GM10266 (cell line): ENCODE results near the gene NAA30.

Source experiments
- DNase-seq: peaks from one replicate; pipeline ENCODE4 v3.0.0; 2012; ENCODE audit errors: extremely low spot score
- CTCF ChIP-seq: IDR thresholded peaks from 2 replicates; pipeline ENCODE4 v1.5.1; 2012; ENCODE audit warnings: mild to moderate bottlenecking, low read depth; ENCODE audit not compliant: control insufficient read depth, insufficient read depth; ENCODE audit errors: missing control alignments

The NAA30 gene

GRCh38 chr14:57412341-57412740 is 22.0 kb downstream of the NAA30 start:
- no peak for TF ChIP-seq CTCF
- no peak for DNase-seq

- no peak for TF ChIP-seq CTCF
- no peak for DNase-seq
Observed at GRCh38 chr14:57413849-57414248, 23.5 kb downstream of the NAA30 start.

GRCh38 chr14:57417228-57417627 is 26.8 kb downstream of the NAA30 start:
- no peak for TF ChIP-seq CTCF
- no peak for DNase-seq

- DNase-seq, result no peak
- no peak for TF ChIP-seq CTCF
Observed at GRCh38 chr14:57418999-57419398, 28.6 kb downstream of the NAA30 start.

GRCh38 chr14:57420033-57420432 is 29.6 kb downstream of the NAA30 start:
- no peak for DNase-seq
- no peak for TF ChIP-seq CTCF

GRCh38 chr14:57420986-57421385 is 30.6 kb downstream of the NAA30 start:
- no peak for TF ChIP-seq CTCF
- no peak for DNase-seq

GRCh38 chr14:57435923-57436322 is 45.5 kb downstream of the NAA30 start:
- TF ChIP-seq CTCF, result no peak
- no peak for DNase-seq
